HG03095 (cell line): ENCODE results near the gene ISCA1.
"Not testable (repeated sequence)": the region's sequence is repeated elsewhere in the genome, so short reads cannot be mapped to it uniquely, and the experiment has no call there.

Experiments
- ATAC-seq: cut with Tn5 transposase; IDR thresholded peaks from one replicate; pipeline ENCODE4 v1.9.1; 2021; ENCODE audit warnings: moderate library complexity; ENCODE audit not compliant: unreplicated experiment

The ISCA1 gene

DNA sequence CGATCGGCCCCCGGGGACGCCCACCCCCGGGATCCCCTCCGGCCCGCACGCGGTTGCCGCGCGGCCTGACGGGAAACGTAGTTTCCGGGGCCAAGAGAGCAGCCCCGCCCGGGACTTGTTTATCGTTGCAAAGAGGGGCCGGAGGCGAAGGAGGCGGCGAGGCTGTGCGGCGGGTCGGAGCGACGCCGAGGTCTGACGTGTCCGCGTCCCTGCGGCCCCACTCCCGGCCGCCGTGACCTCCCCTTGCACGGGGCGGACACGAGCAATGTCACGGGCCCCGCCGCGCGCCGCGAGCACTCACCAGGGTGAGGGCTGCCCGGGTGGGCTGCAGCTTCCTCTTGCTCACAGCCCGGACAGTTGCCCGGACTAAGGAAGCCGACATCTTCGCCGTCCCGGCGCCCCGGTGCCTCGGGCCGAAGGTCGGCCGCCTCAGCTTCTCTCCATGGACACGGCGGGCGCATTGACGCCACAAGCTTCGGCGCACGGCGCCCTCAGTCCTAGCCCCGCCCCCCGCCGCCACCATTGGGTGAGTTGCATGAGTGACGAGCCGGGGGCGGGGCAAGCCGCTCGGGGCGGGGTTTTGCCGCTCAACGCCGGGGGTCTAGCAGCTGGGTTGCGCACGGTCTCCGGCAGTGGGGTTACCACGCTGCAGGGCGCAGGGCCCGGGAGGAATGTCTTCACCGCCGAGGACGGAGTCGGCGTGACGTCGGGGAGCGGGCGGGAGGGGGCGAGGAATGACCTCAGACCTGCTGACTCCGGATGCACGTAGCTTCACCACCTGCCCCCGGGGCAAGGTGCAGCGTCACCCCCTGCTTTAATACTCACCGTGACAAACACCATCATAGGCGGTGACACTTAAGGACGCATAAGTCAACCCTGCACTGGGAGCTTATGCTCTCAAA is at the start of gene ISCA1:
Gene ISCA1, minus strand, starts transcription at position 462 of the 902 bp plus-strand sequence. Its CDS starts 80 bp downstream, at position 382.
- ATAC-seq: peak; percentile 82

DNA sequence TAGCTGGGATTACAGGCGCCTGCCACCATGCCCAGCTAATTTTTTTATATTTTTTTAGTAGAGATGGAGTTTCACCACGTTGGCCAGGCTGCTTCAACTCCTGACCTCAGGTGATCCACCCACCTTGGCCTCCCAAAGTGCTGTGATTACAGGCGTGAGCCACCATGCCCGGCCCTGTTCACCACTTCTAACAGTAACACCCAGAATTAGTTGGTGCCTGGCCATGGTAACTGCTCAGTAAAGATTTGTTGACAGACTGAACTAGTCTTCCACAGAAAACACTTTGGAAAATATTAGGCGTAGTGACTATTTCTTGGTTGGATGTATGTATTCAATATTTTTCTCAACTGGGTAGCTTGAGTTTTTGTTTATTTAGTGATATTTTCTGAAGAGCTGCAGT is 47.8 kb upstream of the ISCA1 start:
- ATAC-seq: no peak

DNA sequence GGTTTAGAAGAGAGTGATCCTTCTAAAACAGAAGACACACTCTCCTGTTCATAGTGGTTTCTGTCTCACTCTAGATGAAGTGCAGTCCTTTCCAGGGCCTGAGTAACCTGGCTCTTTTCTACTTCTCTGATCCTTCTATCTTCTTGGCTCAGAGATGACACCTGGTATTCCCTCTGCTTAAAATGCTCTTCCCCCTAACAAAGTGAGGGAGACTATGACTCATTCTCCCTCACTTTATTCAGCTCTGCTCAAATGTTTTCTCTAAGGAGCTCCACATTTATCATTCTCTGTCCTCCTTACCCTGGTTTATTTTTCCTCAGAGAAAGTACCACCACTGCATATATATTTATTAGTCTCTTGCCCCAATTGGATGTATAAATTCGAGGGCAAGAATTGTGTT is 47.3 kb upstream of the ISCA1 start:
- ATAC-seq: no peak

DNA sequence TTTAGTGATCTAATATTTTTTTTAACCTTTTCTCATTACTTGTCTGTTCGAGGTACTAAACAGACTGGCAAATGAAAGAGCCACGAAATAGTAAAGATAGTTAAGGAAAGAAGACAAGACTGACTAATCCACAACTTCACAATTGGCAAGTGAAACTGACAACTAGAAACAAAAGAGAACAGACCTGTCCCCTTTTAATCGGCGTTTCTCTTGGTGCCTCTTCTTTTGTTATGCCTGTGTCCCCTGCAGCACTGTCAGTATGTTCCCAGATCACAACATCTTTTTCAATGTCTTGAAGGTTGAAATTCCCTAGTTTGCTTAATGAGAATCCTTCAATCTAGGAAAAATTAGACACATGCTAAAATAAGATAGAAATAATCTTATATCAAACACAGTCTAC is 45.8 kb upstream of the ISCA1 start:
- ATAC-seq: no peak

DNA sequence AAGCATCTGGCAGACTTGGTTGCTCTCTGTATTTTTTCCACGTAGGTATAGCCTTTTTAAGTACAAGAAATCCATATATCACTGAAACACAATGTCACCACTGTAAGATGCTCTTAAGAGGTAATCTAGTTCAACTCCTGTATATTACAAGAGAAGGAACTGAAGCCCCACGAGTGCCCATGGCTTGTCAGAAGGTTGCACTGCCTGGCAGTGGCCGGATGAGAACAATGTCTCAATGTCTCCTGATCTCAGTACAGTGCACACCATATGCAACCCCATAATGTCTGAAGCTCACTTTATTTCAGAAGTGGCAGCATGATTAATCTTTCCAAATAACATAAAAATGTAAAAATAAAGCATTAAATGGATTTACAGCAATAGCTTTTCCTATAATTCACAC is 44.2 kb upstream of the ISCA1 start:
- no peak for ATAC-seq

DNA sequence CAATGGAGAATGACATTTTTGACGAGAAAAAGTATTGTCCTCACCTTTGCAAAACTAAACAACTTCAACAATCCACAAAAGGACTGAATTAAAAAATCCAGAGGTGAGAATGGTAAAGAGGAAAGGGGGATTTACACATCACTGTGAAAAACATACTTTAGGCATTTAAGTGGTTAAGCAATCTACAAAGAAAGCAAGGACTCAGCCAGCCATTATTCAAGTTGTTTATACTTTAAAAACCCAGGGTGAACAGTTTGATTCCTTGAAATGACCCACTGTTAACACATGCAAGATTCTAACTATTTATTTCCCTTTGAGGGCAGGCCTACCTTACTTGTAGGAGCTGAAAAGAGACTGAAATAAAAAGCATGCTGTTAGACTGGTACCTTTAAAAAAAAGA is 42.6 kb upstream of the ISCA1 start:
- ATAC-seq: no peak

DNA sequence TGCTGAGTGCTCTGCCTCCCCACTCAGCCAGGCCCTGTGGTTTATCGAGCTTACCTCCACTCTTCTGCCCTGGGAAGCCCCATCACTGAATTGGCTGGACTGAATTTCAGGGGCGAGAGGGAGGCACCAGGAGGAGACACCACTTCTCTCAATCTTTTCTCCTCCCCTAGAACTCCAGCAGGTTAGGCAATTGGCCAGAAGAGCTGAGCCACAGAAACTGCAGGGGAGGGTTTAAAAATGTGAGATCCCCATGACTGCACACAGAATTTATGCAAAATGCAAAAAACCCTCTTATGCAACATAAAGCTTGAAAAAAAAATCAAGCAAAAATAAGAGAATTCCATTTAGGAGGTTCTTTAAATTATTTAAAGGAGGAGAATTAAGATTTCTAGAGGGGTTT is 42.0 kb upstream of the ISCA1 start:
- ATAC-seq: no peak

DNA sequence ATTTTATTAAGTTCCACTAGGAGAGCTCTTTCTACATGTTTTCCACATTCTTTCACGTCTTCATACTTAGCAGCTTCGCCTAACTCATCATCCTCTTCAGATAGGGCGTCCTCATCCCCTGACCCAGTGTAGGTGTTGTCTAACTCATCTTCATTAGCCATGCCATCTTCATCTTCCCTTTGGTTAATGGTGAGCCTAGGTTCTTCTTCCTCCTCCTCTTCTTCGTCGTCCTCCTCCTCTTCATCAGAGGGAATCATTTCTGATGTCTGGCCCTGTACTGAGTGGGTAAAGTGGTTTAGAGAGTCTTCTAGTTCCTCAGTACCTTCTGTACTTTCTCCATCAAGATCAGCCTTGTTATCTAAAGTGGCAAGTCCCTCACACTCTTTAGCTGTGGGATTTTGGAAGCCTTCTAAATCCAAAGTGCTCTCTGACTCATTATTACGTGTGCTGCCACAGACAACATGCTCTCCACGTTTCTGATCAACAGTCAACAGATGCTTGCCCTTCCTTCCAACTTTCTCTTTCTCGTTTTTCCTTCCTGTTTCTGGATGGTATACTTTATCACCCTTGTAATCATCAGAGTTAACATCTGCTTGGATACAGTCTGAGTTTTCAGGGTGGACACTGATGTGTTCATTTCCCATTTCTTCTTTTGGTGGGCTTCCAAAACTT is 40.8 kb upstream of the ISCA1 start:
- ATAC-seq: no peak

DNA sequence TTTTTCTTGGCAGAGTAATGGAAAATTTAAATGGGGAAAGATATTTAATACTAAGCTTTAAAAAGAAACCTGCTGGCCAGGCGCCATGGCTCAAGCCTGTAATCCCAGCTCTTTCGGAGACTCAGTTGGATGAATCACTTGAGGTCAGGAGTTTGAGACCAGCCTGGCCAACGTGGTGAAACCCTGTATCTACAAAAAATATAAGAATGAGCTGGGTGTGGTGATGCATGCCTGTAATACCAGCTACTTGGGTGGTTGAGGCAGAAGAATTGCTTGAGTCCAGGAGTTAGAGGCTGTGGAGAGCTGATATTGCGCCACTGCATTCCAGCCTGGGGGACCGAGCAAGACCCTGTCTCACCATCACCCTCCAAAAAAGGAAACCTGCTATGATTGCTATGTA is 39.0 kb upstream of the ISCA1 start:
- no peak for ATAC-seq

DNA sequence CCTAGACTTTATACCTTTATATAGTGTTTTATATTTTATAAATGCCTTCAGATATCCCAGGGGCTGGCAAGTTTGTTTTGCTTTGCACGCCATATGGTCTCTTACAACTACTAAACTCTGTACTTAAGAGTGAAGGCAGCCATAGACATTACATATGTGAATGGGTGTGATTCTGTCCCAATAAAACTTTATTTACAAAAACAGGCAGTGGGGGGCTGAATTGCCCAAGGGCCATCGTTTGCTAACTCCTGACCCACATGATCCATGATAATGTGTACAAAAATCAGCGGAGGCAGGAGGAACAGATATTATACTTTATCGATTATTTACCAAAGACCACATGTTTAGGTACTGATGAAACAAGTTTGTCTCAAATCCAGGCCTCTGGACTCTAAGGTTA is 35.8 kb upstream of the ISCA1 start:
- ATAC-seq: no peak

DNA sequence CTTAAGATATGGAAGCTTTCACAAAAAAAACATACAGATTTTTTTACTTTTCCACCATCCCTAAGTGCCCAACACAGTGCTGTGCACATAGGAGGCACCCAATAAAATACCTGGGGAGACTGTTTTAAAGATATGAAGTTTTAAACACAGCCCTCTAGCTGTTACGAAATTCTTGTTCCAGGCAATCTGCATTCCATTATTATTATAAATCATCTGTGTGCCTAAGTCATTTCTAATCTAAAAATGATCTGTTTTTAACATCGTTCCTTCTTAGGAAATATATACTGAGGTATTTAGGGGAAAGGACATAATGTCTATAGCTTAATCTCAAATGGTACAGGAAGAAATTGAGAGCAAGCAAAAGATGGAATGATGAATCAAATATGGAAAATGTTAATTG is 32.7 kb upstream of the ISCA1 start:
- ATAC-seq: no peak

DNA sequence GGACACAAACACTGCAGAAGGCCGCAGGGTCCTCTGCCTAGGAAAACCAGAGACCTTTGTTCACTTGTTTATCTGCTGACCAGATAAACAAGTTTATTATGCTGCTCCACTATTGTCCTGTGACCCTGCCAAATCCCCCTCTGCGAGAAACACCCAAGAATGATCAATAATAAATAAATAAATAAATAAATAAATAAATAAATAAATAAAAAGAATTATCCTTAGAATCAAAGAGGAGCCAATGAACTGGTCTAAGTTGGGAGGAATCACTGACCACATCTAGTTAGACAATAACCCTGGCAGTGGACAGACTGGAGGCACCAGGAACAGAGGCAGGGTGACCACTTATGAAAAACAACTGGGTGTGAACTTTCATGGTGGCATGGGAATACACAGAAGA is 30.6 kb upstream of the ISCA1 start:
- not testable (repeated sequence) for ATAC-seq

DNA sequence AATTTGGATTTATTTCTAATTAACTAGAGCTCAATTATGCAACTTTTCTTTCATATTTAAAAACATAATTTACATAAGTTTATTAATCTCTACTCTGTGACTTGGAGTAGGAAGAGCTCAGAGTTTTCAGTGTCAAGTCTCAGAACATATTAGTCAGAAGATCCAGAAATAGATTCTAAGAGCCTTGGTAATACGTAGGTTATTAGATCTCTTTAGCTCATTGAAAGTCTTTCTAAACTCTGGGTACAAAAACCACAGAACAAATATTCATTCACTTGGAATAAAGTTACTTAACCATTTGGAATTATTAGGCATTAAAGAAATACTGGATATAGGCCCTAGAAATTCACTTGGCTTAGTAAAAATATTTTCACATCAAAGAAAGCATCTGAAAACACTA is 26.3 kb upstream of the ISCA1 start:
- no peak for ATAC-seq

DNA sequence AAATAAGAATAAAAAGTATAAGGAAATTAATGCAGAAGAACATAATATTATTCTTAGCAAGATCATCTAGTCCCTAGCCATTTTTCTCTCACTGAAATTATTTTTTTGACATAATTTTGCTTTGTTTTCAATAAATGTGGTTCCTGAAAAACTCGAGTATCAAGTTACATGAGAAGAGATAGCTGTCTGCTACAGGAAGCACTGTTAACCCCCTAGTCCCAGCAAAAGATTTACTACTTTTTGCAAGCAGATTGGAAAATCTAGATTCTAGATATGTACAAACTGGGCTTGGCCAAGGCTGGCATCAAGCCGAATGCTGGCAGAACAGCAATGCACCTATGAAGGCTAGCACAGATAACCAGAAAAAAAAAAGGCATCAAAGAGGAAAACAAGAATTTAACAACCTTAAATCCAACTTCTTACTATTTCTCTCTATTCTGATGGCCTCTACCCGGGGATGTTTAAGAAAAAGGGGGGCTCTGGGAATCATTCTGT is 21.9 kb upstream of the ISCA1 start:
- ATAC-seq: no peak

DNA sequence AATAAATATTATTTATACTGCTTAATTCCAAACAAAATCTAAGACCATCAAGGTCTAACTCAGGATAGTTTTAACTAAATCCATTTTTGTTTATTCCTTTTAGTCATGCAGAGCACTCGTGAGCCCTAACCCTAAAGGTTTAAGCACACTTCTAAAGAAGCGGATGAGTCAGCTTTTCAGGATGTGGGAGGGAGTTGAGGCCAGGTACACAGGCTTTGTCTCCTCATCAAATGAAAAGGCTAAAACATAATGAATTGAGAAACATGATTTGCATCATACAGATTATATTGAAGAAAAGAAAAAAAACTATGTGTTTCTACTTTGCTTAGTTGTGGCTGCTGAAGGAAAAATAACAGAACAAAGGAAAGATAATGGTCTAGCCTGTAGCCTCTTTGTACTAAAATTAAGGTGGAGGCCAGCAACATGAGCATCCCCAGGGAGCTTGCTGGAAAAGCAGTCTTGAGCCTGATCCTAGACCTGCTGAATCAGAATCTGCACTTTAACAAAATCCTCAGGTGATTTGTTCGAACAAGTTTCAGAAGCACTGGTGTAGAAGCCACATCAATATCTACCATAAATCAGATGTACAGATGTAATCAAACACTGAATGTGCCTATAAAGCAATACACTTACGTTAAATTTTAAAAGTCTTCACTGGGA is 21.1 kb upstream of the ISCA1 start:
- ATAC-seq: no peak

DNA sequence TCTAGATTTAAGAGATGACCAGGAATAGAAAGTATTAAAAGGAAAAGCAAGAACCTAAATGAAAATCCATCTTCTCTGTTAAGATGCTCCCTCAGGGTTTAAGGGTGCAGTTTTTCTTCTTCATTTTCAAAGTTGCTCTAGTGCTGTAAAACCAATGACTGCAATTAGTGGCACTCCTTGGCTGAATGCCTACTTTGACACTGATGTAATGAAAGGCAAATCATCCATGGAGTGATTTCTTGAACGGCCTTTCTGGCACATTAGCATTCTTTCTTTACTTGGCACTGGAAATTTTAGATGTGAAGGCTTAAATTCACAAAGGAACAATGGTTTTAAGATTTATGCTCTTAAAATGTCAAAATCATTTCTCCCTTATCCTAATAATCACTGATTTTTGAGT is 19.3 kb upstream of the ISCA1 start:
- ATAC-seq: no peak

DNA sequence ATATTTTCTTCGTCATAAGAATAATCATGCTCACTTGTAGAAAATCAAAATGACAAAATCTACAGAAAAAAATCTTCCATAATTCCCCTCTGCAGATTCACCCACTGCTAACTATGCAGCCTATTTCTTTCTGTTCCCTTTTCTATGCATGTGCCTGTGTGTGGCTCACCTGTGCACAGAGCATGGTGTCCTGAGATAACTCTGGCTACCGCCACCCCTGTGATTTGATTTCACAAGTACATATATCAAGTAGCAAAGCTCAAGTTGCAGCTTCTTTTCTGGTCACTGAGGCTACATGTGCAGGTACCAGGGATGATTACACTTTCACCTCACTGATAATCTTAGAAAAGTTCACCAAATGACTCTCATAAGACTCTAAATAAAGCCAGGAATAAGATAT is 18.4 kb upstream of the ISCA1 start:
- no peak for ATAC-seq

DNA sequence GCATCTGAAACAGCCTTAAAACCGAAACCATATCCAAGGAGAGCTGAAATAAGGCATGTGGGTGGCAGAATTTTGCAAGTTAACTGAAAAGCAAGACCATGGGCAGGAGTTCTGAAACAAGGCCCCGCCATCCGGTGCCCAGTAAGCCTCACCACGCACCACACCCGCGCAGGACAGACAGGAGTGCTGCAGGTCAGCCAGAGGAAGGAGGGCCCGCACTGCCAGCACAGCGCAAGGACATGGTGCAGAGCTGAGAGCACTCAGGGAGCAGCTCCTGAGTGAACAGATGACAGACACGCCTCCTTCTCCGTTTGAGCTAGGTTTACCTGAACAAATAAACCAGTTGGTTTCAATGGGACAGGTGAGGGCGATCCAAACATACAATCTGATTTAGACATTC is 16.5 kb upstream of the ISCA1 start:
- no peak for ATAC-seq

DNA sequence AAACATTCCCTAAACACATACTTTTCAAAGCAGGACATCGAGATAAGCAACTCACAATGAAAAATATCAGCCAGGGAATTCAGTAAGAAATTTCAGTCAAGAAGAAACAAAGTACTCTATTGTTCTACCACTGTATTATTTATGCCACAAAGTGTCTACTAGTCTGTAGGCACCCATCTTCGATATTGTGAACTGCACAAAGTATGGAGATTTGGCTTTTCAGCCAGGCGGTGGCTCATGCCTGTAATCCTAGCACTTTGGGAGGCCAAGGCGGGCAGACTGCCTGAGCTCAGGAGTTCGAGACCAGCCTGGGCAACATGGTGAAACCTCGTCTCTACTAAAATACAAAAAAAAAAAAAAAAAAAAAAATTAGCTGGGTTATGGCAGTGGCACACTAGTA is 8.0 kb upstream of the ISCA1 start:
- ATAC-seq: not testable (repeated sequence)

DNA sequence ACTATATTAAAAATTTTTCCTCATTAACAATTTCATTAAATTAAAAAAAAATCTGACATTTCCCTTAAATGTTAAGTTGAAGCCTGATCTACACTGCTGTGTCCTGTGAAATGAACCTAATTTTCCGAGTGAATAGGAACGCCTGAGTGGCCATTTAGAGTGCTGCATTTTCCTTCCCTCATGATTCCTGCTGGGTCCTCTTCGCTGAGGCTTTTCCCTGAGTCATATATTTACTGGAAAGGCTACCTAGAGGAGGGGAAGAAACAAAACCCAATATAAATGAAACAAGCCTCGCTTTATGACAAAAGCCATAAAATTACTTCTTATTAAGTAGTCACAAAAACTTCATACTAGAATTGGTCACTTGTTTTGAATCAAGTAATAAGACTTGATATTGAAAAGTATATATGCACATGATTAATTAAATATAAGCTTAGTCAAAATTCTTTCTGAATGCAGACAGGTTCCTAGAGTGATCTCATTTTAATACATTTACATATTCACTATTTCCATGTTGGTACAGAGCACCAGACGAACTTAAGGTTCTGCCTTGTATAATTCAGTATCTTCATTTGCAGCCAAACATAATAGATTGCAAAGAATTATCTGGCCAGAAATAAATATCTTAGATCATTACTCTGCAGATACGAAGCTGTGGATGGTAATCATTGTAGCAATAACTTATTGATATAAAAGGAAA is 6.3 kb upstream of the ISCA1 start:
- ATAC-seq: no peak

DNA sequence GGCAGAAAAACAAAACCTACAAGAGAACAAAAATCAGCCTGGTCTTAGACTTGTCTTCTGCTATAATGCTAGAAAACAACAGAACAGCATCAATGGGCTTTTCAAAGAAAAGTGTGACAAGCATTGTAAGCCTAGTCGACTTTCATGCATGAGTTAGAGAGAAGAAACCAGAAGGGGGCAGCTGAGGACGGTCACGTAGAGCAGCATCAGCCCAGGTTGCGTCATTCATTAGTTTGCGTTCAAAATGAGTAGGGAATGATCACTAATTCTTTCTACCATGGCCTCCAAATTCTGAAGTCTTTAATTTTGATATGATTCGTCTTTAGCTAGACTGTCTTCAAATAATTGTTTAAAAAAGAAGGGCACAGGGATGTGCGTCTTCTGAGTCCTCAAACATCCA is 4.7 kb upstream of the ISCA1 start:
- ATAC-seq: no peak
